Measurements from ENCODE around the gene TMEM87B.

Gene TMEM87B

DNA sequence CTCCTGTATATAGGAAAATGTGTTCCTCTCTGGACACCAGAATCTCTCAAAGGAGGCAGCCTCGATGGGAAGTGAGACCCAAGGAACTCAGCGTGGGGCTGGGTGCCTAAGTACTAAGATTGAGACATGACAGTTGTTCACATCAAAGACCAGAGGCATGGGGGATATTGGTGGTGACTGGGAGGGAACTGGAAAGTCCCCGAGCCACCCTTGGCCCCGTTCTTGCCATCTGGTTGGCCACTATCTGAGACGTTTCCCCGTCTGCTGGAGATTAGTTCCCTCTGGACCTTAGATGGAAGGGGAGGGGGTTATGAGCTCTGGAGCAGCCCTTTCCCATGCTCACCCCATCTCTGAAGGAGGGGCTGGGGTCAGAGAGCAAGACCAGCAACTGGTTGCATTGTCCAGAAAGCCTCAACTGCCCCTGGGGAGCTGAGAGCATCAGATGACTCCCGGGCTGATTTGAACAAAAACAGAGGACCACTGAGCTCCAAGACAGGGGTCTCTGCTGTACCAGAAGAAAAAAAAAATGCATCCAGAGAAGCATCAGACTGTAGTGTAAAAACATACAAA lies 94.9 kb downstream of the TMEM87B start:
- DNase-seq: no peak

DNA sequence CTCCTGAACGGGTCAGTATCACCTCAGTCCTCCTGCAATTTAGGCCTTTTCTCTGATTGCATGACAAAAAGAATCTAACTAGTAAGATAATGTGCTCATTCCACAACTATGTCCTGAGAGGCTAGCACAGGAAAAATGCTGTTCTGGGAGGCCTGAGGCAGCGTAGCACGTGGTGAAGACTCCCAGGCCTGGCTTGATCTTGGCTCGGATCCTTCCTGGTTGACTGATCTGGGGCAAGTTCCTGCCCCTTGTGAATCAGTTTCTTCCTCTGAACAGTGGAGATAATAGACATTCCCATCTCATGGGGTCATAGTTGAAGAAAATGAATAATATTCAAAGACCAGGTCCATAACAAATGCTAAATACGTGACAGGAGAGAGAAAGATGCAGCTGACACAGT lies 95.4 kb downstream of the TMEM87B start:
- no peak for DNase-seq

DNA sequence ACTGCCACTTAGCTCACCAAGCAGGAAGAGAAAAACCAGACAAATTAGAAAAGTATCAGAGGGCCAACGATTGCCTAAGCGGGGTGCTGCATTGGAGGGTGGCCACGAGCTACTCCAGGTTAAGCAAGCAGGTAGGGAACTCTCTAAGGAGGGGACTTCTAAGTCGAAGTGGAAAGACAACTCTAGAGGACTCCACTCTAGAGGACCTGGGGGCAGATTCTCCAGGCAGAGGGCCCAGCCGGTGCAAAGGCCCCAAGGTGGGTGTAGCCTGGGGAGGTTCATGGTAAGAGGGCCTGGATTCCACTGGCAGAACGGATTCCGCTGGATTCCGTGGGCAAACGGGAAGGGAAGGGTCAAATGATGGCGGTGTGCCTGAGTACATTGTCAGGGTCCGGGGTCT lies 95.8 kb downstream of the TMEM87B start:
- DNase-seq: no peak

DNA sequence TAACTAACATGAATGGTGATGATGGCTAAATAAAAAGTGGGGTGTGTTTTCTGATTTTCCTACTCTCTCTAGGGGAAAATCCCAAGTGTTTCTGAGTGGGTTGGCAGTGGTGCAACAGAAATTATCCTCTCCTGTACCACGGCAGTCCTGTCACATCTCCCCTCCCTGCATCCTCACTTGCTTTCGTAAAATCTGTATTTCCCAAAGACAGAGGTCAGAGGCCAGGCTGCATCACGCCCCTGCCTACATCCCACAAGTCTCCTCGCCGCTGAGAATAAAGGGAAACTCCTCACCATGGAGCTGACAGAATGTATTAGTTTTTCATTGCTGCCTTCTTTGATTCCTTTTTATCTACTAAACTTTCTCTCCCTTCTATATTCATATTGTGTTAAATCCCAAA lies 96.2 kb downstream of the TMEM87B start:
- DNase-seq: no peak

DNA sequence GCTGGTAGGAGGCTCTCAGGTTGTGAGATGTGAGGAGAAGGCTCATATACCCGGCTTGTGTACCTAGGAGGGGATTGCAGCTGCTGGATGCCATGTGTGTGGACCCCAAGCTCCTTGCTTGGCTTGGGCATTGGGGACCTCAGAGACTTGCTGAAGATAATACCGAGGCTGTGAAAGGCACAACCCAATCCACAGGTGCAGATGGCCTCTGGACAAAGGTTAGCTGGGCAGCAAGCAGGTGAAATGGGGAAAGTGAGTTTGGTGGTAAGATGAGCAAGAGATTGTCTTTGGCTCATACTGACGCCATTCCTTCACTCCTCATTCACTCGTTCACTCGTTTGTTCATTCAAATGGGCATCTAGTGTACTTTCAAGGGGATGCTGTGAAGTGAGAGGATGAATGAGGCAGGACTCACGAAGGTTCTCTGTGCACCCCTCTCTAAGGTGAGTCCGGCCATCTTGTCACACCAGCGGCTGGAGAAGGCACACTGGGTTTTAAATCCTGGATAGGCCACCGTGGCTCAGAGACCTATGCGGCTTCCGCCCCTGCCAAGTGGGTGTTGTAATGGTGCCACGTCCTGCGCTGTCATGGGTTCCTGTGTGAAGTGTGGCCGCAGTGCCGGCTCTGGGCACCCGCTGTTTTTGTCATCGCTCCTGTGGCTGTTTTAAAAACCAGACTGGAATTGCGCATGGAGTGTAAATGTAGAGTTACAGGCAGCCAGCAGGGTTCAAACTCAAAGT lies 96.8 kb downstream of the TMEM87B start:
- no peak for DNase-seq

DNA sequence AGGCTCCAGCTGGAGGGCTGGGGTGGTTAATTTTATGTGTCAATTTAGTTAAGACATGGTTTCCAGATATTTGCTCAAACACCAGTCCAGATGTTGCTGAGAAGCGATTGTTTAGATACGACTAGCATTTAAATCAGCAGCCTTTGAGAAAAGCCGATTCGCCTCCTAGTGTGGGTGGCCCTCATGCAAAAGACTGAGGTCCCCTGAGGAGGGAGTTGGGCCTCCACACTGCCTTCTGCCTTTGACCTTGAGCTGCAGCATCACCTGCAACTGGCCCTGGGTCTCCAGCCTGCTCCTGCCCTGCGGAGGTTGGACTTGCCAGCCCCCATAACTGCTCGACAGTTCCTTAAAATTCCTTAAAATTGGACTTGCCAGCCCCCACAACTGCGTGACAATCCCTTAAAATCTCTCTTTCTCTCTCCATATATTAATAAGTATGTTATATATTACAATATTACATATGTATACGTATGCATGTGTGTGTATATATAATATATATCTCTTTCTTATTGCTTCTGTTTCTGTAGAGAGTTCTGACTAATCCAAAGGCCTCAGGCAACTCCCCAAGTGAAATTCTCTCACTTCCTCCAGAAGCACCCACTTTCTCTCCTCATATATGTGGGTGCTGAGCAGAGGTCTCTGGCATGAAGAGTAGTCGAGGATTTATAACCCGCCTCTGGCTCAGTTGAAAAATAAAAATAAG lies 97.6 kb downstream of the TMEM87B start:
- DNase-seq: no peak

DNA sequence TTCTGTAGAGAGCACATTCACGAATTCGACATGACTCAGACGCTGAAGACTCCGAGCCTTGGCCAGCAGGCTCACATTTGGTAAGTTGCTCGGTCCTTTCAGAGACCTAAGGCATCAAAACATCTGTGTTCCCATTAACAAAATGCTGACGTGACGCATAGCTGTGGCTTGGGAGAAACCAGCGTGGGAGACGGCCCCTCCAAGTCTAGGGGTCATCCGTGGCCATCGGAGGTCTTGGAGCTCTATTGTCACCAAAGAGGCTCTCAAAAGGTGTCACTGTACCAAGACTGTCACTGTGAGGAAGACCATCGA lies 98.1 kb downstream of the TMEM87B start:
- DNase-seq: no peak

DNA sequence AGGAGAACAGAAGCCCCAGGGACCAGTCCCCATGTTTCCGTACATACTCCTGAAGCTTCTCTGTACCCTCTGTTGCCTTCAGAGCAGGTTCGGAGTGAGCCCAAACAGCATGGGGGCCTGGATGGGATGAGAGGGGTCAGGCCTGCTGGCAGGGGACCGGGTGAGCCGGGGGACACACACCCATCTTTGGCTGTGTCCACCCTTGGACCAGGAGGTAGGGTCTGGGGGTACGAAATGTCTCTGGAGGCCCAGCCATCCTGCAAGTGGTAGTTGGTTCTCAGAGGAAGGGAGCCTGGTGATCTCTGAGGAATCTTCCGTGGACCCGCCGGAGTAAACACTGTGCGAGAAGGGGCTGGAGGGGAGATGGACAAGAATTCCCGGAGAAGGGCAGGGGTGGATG lies 98.4 kb downstream of the TMEM87B start:
- DNase-seq: no peak

DNA sequence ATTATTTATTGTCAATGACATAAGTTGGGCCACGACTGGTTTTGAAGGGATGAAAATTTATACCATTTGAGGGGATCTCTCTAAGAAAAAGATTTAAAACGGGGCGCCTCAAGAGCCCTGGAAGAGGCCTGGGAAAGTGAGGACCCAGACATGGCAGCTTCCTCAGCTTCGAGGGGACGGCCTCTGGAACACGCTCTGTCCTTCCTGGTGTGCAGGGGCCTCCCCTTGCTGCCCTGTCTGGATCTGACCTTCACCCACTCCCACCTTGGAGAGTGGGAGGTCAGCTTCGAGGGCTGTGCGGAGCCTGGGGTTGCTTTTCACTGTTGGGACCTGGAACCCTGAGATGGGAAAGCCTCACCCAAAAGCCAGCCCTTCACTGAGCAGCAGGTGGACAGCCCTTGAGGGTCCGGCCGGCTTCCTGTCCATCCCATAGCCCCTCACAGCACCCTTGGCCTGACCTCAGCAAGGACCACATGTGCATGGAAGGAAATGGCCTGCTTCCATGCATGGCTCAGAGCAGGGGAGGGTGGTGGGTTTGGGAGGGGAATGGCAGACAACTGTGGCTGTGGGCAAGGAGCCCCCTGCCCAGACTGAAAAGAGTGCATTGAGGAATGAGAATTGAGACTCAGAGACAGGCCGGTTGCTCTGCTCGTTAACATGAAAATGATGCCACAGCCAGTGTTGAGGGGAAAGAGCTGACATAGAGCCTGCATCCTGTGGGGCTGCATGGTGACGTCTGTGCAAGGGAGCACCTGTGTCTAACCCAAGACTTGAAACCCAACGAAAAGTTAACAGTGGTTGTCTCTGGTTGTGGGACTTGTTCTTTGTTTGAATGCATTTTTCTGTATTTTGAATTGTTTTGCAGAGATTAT lies 99.4 kb downstream of the TMEM87B start:
- no peak for DNase-seq

DNA sequence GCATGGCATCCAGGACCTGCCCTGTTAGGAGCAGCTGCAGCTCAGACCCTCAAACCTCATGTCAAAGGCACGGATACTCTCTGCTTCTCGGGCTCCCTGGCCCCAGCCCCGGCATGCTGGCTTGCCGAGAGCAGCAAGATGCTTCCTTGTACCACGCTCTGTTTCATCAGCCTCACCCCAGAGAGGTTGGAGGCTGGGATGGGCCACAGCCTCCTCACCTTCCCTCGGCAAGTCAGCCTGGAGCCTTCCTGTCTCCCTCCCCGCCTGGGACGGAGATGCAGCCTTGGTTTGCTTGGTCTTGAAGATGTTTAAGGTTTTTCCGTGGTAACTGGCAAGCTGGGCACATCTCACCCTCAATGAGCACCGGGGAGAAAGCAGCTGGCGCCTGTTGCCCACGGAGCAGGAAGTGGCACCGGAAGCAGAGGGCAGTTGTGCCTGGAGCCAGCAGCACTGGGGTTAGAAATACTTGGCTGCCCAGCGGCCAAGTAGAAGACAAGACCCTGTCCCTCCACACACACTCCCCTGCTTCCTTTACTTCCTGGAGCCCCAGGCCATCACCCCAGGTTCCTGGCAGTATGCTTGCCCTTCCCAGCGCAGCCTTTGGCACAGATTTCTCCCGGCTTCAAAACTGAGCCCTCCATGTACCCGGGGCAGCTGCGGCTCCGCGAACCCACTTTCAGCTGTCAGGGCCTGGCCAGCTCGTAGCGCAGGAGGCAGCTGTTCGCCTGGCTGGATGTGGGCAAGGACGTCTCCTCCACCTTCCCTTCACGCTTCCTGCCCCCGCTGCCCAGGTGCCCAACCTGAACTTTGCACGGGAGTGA lies 100.5 kb downstream of the TMEM87B start:
- no peak for DNase-seq

DNA sequence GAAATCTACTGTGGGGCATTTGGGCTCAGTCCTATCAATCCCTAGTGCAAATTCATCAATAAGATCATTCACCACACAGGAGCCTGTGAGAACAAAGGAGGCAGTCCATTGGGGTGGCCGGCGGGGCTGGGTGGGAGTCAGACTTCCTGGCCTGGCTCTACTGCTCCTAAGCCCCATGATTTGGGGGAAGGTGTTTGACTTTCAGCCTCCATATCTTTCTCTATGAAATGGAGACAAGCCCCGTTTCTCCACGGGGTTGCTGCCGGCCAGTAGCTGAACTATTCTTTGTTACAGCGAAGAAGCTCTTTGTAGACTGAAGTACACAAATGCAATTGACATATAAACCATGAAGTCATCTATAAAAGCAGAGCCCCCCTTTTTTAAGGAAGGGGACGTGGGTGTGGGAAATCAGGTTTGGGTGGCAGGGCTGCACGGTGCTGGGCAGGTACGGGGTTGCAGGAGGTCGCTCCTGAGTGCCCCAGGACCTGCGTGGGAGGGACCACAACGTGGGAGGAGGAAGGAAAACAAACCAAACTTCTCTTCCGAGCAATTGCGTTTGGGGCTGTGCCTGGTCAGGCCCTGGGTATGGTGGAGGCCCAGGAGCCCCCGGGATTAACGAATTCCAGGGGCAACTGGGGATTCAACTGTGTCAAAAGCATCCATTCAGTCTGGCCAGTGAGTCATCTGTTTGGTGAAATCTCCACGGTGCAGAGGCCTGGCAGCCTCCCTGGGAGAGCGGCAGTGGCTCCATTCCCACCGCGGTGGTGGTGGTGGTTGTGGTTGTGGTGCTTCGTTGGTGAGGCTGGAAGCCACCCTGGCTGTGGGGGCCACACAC lies 101.3 kb downstream of the TMEM87B start:
- no peak for DNase-seq

DNA sequence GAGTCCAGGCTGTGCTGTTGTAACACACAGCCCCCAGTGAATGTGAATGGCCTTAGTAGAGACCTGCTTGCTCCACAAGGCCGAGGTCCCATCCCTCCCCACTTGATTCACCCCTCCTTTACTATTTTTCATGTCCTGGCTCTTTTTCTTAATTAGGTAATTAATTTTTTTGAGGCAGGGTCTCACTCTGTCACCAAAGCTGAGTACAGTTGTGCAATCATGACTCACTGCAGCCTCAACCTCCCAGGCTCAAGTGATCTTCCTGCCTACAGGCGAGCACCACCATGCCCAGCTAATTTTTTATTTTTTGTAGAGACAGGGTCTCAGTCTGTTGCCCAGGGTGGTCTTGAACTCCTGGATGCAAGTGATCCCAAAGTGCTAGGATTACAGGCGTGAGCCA lies 102.4 kb downstream of the TMEM87B start:
- DNase-seq: no peak

DNA sequence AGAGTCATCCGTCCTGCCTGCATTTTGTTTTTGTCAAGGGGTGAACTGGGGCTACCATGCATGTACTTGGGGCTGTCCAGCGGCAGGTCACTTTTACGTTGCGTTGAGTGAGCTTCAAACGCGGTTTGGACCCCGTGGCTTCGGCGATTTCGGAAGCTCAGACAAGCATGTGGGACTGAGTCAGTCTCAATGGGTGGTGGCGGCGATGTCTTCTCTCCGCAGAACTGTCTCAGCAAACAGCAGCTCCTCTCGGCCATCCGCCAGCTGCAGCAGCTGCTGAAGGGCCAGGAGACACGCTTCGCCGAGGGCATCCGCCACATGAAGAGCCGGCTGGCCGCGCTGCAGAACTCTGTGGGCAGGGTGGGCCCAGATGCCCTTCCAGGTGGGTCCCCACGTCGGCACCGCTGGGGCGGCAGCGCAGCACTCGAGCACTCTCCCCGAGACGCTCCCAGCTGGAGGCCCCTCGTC lies 104.4 kb downstream of the TMEM87B start:
- no peak for DNase-seq

DNA sequence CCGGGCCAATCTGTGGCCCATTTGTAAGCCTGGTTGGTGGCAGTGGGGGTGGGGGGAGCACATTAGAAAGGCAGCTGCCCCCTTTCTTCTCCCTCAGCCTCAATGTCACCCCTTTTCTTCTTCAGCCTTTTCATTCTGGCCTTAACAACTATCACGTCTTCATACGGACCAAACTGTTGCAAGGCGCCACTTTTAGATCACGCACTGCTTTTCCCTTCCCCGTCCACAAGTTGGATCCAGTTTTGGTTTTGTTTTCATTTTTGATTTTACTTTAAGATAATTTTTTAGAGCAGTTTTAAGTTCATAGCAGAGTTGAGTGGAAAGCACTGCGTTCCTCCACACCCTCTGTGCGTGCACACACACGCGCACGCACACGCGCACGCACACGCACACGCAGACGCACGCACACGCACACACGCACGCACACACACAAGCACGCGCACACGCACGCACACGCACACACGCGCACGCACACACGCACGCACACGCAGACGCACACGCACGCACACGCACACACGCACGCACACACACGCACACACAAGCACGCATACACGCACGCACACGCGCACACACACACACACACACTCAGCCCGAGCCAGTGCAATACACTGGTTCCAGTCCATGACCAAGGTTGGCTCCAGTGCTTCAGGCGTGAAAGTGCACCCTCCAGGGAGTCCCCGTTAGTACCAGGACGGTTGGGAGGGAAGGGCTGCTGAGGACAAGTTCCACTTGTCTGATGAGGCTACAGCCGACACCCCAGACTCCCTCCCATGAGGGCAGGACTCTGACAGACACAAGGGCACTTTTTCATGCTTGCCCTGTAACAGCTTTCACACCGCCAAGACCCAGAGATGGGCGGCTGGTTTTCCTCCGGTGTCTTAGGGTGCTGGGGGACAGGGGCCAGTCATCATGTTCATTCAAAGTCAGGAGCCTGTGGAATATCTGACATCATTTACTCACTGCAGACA lies 105.5 kb downstream of the TMEM87B start:
- DNase-seq: no peak

DNA sequence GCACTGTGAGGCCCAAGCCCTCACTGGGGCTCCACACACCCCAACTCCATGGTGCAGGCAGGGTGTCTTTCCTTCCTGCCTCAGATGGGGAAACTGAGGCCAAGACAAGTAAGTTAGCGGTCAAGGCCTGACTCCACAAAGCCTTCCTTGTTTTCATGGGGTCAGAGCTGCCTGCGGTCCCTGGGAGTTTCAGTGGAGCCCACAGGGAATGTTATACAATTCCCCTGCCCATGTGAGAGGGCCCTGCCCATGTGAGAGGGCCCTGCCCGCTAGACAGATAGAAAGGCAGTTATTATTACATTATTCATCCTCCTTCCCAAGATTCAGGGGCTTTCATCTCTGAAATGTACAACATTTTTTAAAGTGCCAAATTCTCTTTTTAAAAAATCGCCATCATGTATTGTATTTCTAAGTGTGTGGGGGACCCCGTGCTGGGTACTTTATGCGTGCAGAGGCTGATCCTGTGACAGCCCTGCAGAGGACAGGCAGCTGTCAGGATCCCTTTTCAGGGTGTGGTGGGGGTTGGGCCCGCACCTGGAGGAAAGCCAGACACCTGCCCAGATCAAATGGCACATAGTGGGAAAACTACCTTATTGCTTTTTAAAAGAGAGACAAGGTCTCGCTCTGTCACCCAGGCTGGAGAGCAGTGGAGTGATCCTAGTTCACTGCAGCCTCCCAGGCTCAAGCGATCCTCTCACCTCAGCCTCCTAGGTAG lies 106.5 kb downstream of the TMEM87B start:
- DNase-seq: no peak

DNA sequence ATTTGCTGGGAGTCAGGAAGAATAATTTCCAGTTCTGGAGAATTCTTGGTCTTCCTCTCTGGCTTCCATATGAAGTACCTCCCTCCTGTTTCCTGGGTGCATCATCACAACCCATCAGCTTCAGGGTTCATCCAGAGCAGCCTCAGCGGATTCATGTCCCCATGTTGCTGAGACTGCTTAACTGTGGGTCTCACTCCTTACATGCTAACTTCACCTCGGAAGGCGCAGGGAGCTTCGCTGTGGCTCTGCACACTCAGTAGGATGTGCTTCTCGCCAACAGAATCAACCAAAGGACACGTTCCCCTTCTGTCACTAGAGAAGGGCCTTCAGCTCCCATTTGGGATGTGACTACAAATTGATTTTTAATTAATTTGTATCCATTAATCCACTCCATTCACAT lies 107.3 kb downstream of the TMEM87B start:
- DNase-seq: no peak

DNA sequence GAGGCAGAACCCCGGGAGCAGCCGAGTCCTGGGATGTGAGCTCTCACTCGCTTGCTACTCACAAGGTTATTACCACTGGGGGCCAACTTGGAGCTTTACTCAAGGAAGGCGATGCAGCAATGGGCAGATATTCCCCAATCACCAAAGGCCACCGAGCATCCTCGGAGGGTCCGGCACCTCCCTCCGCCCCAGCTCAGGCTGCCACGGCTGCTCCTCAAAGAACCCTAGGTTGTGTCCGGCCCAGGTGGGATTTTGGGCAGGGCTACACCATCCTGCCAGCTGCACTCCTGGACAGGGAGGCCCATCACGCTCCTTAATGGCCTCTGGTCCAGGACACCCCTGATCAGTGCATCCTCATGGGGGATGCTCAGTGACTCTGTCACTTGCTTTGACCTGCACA lies 107.9 kb downstream of the TMEM87B start:
- DNase-seq: no peak

DNA sequence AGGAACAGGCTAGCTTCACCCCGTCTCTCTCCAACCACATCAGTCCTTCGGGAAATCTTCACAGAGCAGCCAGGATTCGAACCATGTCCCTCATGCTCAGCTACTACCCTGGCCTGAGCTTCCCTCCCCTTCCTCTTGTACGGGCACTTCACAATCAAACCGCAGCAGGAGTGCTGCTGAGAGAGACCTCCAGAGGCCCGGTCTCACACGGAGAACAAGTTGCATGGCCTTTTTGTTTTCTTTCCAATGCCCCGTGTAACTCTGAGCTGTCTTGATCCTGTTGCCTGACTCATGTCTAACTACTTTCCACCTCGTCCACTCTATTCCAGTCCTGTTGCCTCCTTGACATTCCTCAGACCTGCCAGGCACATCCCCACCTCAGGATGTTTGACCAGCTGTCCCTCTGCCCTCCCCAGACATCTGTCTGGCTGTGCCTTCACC lies 108.5 kb downstream of the TMEM87B start:
- no peak for DNase-seq

Data from nucleus accumbens (tissue), 56 donors.